HEK293T (cell line): ENCODE data around the gene KCNG2.

Experiments
- BHLHE40 ChIP-seq: fragments of 450-650 bp; IDR thresholded peaks from 2 replicates; pipeline ENCODE4 v1.6.1; 2016; ENCODE audit warnings: mild to moderate bottlenecking, moderate library complexity, borderline replicate concordance
- ELF4 ChIP-seq: fragments of 450-650 bp; IDR thresholded peaks from 2 replicates; pipeline ENCODE4 v1.6.1; 2017; ENCODE audit warnings: antibody characterized with exemption
- FOXA1 ChIP-seq: fragments of 450-650 bp; IDR thresholded peaks from 2 replicates; pipeline ENCODE4 v1.6.1; 2016; ENCODE audit warnings: mild to moderate bottlenecking
- FOXK2 ChIP-seq: fragments of 450-650 bp; IDR thresholded peaks from 2 replicates; pipeline ENCODE4 v1.6.1; 2016; ENCODE audit warnings: mild to moderate bottlenecking
- FOXM1 ChIP-seq: fragments of 450-650 bp; IDR thresholded peaks from 2 replicates; pipeline ENCODE4 v1.6.1; 2017; ENCODE audit warnings: mild to moderate bottlenecking, borderline replicate concordance
- LEF1 ChIP-seq: fragments of 450-650 bp; IDR thresholded peaks from 2 replicates; pipeline ENCODE4 v1.6.1; 2017; ENCODE audit warnings: mild to moderate bottlenecking, borderline replicate concordance
- NFRKB ChIP-seq: fragments of 450-650 bp; IDR thresholded peaks from 2 replicates; pipeline ENCODE4 v1.6.1; 2016; ENCODE audit warnings: mild to moderate bottlenecking, moderate library complexity
- SP1 ChIP-seq: fragments of 450-650 bp; IDR thresholded peaks from 2 replicates; pipeline ENCODE4 v1.6.1; 2017
- SUZ12 ChIP-seq: fragments of 450-650 bp; IDR thresholded peaks from 2 replicates; pipeline ENCODE4 v1.6.1; 2016; ENCODE audit warnings: mild to moderate bottlenecking

- TF ChIP-seq BHLHE40: no peak
- TF ChIP-seq LEF1: no peak
- TF ChIP-seq SP1: no peak
- no peak for TF ChIP-seq FOXM1
- no peak for TF ChIP-seq FOXA1
- no peak for TF ChIP-seq ELF4
- no peak for TF ChIP-seq NFRKB
- TF ChIP-seq FOXK2: no peak
- TF ChIP-seq SUZ12: no peak
Observed at GRCh38 chr18:79748321-79749180, 49.2 kb upstream of the KCNG2 start.
